ENCODE results near the gene JPT1.

- TF ChIP-seq, protein P1, sequence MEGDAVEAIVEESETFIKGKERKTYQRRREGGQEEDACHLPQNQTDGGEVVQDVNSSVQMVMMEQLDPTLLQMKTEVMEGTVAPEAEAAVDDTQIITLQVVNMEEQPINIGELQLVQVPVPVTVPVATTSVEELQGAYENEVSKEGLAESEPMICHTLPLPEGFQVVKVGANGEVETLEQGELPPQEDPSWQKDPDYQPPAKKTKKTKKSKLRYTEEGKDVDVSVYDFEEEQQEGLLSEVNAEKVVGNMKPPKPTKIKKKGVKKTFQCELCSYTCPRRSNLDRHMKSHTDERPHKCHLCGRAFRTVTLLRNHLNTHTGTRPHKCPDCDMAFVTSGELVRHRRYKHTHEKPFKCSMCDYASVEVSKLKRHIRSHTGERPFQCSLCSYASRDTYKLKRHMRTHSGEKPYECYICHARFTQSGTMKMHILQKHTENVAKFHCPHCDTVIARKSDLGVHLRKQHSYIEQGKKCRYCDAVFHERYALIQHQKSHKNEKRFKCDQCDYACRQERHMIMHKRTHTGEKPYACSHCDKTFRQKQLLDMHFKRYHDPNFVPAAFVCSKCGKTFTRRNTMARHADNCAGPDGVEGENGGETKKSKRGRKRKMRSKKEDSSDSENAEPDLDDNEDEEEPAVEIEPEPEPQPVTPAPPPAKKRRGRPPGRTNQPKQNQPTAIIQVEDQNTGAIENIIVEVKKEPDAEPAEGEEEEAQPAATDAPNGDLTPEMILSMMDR (IDR thresholded peaks at IDR 0.05; ENCODE audit: poor library complexity), result no peak
- no peak for TF ChIP-seq EZH2 (IDR thresholded peaks at IDR 0.05; ENCODE audit: borderline replicate concordance)
Measured at GRCh38 chr17:75115555-75115954, 38.8 kb downstream of the JPT1 start.
